Adrenal gland (tissue), 5 donors: Measurements from ENCODE around the gene PKD1.

ENCODE experiments used
- CTCF ChIP-seq, 6 experiments: fragments of 450-650 bp in 4 of 6; fragments of 200-600 bp in 2 of 6; sonication (generic) in 1 of 6; IDR thresholded peaks; 1 replicate in 5 of 6; 2 replicates in 1 of 6; pipeline versions ENCODE4 v1.5.1 to v1.8.0; 2016 to 2021; ENCODE audit warnings: antibody characterized with exemption in 6 of 6, mild to moderate bottlenecking in 2 of 6, moderate library complexity in 1 of 6
- POLR2A ChIP-seq, 2 donors: fragments of 450-650 bp; IDR thresholded peaks; one replicate each; pipeline ENCODE4 v1.6.1; 2017; ENCODE audit warnings: antibody characterized with exemption in 2 of 2, mild to moderate bottlenecking in 2 of 2, moderate library complexity in 1 of 2
- donor health status: DM: no; HTN: no; CAD: no.

GRCh38 chr16:2082983-2083364 lies 52.7 kb downstream of the PKD1 start:
- TF ChIP-seq CTCF (IDR thresholded peaks at IDR 0.05) (no peak), POLR2A (IDR thresholded peaks at IDR 0.05) (no peak)
